NCI-H1417 (cell line): ENCODE measurements around the gene MAPK14.
"Not testable (repeated sequence)": the region's sequence is repeated elsewhere in the genome, so short reads cannot be mapped to it uniquely, and the experiment has no call there.

ENCODE experiments used
- DNase-seq, 3 experiments: peaks; one replicate each; lab custom pipeline; 2025; lab: John Stamatoyannopoulos, UW

MAPK14 gene

DNA sequence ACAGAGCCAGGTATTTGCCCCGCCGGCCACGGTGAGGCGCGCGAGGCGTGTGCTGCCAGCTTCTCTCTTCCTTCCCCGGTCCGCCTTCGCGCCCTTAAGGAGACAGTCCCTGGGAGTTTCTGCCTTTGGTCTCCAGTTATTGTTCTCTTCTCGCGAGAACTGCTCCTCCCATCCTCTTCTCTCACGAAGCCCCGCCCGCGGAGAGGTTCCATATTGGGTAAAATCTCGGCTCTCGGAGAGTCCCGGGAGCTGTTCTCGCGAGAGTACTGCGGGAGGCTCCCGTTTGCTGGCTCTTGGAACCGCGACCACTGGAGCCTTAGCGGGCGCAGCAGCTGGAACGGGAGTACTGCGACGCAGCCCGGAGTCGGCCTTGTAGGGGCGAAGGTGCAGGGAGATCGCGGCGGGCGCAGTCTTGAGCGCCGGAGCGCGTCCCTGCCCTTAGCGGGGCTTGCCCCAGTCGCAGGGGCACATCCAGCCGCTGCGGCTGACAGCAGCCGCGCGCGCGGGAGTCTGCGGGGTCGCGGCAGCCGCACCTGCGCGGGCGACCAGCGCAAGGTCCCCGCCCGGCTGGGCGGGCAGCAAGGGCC lies at the start of gene MAPK14:
Gene MAPK14, plus strand, starts transcription at position 308 of the 587 bp plus-strand sequence. CDS start 350 bp downstream, outside the sequence.
- DNase-seq = peak; percentile 99 to 100 (median 100)

DNA sequence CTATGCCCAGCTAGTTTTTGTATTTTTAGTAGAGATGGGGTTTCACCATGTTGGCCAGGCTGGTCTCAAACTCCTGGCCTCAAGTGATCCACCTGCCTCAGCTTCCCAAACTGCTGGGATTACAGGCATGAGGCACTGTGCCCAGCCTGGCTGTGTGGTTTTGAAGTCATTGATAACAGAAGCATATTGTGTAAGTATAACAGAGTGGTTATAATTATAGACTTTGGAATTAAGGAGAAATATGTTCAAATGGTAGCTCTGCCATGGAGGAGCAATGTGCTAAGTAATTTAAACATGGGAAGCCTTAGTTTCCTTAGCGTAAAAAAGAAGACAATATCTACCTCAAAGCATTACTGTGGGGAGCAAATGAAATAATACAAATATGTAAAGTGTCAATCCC lies 47.5 kb upstream of the MAPK14 start:
- not testable (repeated sequence) for DNase-seq

DNA sequence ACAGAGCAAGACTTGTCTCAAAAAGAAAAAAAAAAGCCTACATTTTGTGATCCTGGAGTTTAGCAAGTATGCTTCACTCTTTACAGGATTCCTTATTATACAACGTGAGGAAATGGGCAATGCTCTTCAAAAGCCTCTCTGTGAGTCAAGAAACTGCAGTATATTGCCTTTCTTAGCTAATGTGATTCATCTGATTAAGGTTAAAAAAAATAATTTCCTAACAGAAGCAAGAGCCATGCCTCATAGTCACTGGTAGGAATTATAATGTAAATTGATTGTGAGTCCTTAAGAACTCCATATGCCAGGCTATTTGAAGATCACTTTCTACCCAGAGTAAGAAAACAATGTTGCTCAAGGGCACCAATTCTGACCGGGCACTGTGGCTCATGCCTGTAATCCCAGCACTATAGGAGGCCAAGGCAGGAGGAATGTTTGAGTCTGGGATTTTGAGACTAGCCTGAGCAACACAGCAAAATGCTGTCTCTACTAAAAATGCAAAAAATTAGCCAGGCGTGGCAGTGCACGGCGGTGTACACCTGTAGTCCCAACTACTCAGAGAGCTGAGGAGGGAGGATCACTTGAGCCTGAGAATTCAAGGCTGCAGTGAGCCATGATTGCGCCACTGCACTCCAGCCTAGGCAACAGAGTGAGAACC lies 46.5 kb upstream of the MAPK14 start:
- no peak for DNase-seq

DNA sequence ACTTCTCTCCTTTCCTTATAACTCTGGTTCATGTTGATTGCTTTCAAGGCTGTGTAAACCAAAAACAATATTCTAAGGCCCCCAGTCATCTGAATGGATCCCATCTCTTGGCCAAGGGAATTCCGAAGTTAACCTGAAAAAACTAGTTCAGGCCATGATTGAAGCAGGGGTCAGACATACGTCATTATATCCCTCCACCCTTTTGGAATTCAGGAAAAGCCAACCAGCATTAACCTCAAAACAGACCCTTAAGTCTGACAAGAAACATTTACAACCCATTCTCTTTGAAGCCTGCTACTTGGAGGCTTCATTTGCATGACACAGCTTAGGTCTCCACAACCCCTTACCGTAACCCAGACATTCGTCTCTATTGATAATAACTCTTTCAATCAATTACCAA lies 42.9 kb upstream of the MAPK14 start:
- no peak for DNase-seq

DNA sequence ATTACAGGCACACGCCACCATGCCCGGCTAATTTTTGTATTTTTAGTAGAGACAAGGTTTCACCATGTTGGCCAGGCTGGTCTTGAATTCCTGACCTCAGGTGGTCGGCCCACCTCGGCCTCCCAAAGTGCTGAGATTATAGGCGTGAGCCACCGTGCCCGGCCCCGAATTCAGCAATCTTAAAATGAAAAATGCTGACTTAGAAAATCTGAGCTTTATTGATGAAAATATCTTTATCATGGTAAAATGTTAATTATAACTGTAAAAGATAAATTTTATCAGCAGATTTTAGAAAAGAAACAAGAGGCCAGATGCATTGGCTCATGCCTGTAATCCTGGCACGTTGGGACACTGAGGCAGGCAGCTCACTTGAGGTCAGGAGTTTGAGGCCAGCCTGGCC lies 39.6 kb upstream of the MAPK14 start:
- DNase-seq = not testable (repeated sequence)

DNA sequence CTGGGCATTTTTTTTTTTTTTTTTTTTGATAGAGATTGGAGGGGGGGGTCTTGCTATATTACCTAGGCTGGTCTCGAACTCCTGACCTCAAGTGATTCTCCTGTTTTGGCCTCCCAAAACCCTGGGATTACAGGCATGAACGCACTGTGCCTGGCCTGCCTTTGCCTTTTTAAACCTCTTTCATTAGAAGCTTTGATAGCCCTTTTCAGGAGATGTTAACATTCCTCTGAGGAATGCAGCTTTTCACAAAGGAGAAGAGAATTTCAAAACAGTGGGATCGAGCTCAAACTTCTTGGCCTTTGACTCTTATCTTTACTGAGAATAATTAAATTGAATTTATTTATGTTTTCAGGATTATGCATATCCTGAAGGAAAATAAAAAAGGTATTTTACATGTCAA lies 34.5 kb upstream of the MAPK14 start:
- no peak for DNase-seq

DNA sequence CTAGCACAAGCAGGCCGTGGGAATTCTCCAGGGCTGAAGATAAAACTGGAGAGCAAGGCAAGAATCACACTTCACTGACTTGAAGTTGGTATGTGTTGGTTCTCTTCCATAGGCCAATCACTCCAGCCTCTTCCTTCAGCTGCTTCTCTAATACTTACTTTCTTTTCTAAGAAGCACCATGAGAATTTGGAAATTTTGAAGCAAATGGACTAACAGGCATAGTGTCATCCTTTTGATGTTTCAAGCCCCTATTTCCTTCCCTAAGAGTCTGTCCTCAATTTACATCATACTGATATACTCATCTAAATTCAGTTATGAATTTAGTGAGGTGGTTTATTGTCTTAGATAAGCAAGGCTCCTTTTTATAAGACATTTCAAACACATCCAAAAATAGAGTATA lies 27.2 kb upstream of the MAPK14 start:
- DNase-seq = no peak

DNA sequence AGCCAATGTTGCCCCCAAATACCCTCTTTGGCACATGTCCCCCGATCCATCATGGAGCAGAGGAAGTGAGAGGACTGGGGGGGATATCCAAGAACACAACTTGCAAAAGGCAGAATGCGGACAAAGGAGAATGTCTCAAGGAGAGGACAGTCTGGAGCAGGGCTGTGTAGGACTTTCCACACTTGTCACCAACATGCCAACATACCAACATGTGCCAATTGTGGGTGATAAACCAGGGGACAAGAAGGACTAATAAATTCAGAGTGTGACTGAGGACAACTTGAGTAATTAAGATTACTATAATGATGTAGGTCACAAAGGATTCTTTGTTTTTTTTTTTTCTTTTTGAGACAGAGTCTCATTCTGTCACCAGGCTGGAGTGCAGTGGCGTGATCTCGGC lies 11.9 kb upstream of the MAPK14 start:
- DNase-seq = no peak

DNA sequence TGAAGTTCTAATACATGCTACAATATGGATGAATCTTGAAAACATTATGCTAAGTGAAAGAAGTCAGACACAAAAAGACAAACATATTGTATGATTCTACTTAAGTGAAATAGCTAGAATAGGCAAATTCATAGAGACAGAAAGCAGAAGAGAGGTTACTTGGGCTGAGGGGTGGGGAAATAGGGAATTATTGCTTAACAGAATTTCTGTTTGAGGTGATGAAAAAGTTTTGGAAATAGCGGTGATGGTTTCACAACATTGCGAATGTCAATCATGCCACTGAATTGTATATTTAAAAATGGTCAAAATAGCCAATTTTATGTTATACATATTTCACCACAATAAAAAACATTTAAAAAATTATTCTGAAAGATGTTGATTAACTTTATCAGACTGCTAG lies 9.3 kb upstream of the MAPK14 start:
- no peak for DNase-seq

DNA sequence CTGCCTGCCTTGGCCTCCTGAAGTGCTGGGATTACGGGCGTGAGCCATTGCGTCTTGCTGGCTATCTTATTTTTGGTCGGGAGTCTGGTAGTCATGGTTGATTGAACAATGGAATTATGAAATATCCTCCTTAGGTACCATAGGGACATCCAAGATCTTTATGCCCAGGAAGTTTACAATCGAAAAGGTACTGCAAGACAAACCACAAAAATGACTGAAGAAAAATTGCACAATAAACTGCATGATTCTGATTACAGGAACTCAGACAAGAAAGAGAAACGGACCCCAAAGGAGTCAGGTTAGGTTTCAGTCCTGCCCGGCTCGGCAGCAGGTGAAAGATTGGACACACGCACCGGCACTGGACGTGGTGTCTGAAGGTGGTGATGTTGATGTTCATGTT lies 8.4 kb upstream of the MAPK14 start:
- DNase-seq = no peak

DNA sequence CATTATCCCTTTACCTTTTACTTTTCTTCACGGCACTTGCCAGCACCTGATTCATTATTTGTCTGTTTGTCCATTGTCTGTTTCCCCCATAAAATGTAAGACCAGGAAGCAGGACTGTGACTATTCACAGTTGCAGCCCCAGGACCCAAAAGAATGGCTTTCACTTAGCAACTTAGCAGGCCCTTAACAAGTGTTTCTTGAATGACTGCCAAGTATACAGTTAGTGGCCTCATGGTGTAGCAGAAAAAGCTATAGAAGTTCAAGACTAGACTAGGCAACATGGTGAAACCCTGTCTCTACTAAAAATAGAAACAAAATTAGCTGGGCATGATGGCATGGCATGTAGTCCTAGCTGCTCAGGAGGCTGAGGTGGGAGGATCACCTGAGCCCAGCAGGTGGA lies 7.5 kb upstream of the MAPK14 start:
- DNase-seq = peak in 1 of 3 experiments; percentile 7

DNA sequence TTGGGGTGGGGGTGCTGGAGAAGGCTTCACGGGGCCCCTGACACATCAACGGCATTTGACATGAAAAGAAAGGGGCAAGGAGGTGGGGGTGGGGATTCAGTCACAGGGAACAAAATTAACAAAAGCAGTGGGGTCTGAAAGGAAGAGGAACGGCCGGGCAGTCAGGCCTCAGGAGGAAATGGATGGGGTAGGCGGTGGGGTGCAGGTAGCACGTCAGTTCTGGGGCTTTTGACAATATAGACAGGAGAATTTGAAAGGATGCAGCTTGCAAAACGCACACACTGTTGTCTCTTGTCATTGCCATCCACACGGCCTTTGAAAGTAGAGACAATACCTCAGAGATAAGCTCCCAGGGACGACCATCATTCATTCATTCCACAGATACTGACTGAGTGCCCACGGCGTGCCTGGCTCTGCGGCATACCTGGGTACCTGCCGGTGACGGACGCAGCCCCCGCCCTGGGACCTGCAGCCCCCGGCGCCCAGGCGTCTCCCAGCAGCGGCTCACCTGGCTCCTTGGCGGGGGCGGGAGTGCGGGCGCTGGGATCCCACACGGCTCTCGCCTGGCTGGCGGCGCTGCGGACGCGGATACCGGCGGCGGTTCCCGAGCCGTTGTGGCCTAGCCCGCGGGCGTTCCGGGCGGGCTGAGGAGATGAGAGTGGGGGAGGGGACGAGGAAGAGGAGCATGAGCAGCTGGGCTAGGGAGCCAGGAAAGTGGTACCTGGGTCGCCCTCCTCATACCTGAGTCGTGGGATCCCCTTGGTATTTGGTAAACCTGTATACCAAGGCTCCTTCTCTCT lies 3.4 kb upstream of the MAPK14 start, which contains the start of gene SLC26A8:
Gene SLC26A8, minus strand, starts transcription at position 646 of the 800 bp plus-strand sequence. CDS start 4,934 bp downstream, outside the sequence.
- no peak for DNase-seq

DNA sequence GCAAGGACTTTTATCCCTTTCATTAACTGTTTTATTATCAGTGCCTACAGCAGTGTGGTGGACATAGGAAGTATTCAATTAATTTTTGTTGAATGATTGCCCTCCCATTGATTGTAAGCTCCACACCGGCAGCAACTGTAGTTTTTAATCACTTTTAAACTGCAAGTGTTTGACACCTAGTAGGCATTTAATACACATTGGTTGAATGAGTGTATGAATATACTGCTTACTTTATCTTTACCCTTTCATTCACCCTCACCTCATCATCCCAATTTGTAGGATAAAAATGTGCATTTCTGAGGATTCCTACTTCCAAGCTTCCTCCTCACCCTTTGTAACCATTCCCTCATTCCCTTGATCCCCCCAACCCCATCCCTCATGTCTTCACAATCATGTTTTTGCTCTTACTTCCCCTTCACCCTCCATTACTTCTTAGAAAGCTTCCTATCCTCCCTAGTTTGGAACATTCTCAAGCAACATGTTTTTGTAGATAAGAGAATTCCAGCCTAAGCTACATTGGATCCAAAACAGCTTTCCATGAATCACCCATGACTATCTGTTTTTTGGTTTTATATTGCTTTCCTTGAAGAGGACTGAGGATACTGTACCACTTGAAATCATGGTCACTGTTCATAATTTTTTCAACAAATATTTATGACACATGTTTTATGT lies 2.2 kb upstream of the MAPK14 start:
- no peak for DNase-seq

DNA sequence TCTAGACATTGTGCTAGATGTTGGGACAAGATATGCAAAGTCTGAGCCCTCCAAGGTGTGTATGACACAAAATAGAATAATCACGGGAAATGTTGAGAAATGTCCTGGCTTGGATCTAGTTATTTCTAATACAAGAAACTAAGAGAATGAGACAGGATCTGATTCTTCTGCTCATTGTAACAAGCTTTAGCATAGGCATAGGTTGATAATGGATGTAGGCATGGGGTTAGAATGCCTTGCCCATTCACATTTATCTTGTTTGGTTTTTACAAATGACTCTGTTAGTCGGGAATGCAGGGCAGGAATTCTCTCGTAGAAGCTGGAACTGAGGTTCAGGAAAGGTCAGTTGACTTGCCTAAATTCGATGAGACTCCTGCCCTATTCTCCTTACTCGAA lies 1.7 kb upstream of the MAPK14 start:
- DNase-seq = no peak

DNA sequence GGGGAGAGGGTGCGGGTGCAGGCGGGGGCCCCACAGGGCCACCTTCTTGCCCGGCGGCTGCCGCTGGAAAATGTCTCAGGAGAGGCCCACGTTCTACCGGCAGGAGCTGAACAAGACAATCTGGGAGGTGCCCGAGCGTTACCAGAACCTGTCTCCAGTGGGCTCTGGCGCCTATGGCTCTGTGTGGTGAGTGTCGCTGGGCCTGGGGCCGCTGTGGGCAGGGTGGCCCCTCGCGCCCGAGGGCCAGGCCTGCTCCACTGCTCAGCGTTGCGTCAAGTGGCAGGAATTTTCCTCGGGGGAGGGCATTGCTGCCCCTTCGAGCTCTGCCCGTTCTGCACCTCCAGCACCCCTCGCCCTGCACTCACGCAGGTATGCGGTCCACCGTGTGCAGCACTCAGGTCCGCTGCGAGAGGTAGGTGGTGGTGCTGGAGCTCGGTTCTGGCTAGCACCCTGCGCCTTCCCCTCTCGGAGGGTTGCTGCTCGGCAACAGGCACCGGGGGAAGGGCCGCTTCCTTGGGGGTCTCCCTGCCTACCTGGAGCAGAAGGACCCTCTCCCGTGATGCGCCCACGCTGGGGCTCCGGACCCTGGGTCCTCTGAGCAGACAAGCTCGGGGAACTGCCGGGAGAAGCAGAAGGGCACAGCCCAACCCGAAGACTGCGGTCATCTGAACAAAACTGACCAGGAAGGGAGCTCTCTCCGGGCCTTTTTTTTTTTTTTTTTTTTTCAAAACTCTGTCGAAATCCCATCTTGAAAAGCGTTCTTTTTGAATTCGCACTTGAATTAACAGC lies 674 bp downstream of the MAPK14 start:
- DNase-seq = peak; percentile 11 to 80 (median 79)

DNA sequence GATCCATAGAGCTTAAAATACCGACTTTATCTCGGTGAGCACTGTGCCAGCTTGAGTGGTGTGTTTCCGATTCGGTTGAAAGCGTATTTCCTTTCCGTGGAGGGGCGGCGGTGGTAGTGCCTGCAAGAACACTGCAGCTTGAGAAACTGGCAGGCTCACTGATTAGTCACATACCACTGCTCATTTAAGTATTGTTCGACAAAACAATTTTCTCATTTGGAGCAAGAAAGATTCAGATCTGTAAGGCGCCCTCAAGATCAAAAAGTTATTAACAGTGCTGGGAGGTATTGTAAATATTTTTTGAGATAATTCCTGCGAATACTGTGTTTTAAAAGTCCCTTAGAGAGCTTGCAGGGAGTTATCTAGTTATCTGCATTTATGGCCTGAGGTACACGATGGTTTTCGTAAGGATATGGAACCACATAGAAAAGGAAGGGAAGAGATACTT lies 1.3 kb downstream of the MAPK14 start:
- peak; percentile 49 to 71 (median 65) for DNase-seq

DNA sequence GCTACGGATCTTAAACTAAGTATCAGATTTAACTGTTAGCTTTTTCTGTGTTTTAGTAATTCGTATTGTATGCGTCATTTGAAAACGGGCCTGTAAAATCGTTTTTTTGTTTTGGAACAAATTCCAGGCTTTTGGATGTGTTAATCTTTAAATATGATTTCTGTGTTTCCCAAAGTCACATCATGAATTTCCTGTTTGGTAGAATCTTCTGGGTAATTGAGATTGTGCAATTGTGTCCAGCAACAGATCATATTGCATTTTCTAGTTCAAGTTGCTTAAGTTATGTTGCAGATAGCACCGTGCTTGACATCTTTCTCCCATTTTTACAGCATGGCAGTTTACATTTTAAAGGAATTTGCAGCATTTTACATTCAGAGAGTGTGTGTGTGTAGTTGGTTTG lies 1.9 kb downstream of the MAPK14 start:
- DNase-seq = peak in 1 of 3 experiments; percentile 18

DNA sequence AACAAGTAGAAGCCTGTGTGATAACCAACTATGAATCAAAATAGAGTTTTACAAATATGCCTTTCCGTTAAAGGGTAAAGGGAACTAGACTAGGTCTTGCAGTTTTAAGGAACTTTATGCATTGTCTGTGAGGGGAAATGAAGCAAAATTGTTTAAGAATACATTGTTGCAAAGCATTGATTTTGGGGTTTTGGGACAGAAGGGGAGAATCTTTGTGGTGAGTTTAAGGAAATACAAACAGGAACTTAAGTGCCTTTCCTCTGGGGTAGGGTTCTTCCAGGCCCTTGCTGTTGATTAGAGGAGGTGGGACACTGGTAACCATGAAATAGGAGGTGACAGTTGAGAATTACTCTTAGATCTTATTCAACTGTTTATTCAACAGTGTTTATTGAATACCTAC lies 4.7 kb downstream of the MAPK14 start:
- DNase-seq = no peak

DNA sequence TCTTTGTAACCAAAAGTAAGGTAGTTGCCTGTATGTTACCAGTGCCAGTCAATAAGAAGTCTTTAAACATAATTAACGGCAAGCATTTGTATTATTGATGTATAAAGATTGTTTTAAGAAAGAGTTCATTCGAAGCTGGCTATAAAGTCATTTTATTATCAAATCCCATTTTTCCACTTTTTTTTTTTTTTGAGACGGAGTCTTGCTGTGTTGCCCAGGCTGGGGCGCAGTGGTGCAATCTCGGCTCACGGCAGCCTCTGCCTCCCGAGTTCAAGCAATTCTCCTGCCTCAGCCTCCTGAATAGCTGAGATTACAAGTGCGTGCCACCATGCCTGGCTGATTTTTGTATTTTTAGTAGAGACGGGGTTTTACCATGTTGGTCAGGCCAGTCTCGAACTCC lies 5.5 kb downstream of the MAPK14 start:
- DNase-seq = not testable (repeated sequence)

DNA sequence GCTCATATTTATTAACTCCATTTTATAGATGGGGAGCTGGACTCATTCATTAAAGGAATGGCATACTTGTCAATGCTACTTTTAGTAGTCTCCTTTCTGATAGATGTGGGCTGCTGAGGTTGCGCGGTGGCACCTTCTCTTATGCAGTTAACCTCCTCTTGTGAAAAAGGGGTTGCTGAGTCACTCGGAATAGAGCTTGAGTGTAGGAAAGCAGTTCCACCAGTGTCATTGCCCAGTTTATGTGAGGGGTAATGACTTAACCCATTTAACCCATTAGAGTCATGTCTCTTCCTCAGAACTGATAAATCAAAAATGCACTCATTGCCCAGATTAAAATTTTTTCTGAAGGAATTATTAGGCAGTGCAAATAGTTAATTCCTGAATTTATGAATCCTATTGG lies 6.3 kb downstream of the MAPK14 start:
- no peak for DNase-seq

DNA sequence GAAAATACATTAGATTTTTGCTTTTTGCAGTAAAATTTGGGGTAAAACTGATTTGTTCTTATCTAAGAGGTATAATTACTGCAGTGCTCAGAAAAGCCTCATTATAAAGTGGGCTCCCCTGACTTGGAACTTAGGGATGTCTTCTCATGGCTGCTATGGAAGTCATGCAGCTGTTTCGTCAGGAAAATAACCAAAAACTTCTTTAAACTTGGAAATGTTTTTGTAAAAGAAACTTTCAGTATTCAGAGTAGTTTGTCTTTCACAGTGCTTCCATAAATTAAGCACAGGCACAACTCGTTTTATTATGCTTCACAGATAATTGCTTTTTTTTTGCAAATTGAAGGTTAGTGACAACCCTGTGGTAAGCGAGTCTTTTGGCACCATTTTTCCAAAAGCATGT lies 6.8 kb downstream of the MAPK14 start:
- no peak for DNase-seq

DNA sequence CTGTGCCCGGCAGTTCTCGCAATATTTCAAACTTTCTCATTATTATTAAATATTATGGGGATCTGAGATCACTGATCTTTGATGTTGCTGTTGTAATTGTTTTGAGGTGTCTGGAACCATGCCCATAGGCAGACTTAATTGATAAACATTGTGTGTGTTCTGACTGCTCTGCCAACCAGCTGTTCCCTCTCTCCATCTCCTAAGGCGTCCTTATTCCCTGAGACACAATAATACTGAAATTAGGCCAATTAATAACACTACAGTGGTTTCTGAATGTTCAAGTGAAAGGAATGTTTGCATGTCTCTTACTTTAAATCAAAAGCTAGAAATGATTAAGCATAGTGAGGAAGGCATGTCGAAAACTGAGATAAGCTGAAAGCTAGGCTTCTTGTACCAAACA lies 7.6 kb downstream of the MAPK14 start:
- peak in 1 of 3 experiments; percentile 28 for DNase-seq
